Measurements from ENCODE around the gene BLVRB. TPM values are rescaled to one million over a fixed set of nuclear protein-coding genes. Genes with fewer than 3 reads are reported as not detected.
A peak's percentile ranks its signal among the peaks of the same experiment; 100 is the strongest.

Gene BLVRB
- total RNA-seq, 3 donors from 2014 or later (not counting 1 experiment from before 2014, with no cell fraction given), result 16.8 to 25.2 (median 18.3) TPM

DNA sequence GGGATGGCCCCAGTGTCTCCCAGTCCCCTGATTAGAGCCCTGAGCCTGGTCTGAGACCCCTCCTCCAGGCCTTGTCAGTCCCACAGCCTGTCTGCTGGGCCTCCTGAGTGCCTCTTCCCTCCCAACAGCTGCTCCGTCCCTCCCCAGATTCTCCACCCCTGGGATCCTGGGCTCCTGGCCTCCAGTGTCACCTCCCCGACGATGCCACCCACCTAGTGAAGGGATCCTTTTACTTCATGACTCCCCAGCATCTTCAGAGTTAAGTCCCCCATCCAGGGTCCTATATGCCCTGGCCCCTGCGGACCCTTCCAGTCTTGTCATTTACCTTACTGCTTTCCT lies 47.9 kb downstream of the BLVRB start:
- WGBS (ENCODE audit: insufficient coverage), result 82% methylated on average over 4 of the region's 4 CpGs
- Mint-ChIP-seq H3K27ac (peak overlapping the region; percentile 72 to 82), H3K27me3 (ENCODE audit: low read depth in 2 of 2) (peaks cover 0 to 3% of the 10 kb centered on the region in 2 donors), H3K4me3 (no peak overlapping the region), H3K4me1 (peaks cover 31 to 61% of the 10 kb centered on the region in 2 donors), H3K36me3 (no peaks in the 10 kb centered on the region), H3K9me3 (no peaks in the 10 kb centered on the region)
- no peak overlapping the region for H3K4me3 ChIP-seq (ENCODE audit: low read length)
- H3K9me3 ChIP-seq (ENCODE audit: control insufficient read depth, insufficient read depth, low read length), result no peaks in the 10 kb centered on the region
- H3K4me1 ChIP-seq (ENCODE audit: control insufficient read depth, insufficient read depth, low read length), result peaks cover 60% of the 10 kb centered on the region
- peak overlapping the region; percentile 36 for H3K27ac ChIP-seq (ENCODE audit: low read length)
- DNase-seq, result no peak
- intact Hi-C loops (cut with micrococcal nuclease), result no loop called here
- ATAC-seq, result no peak
- TF ChIP-seq, protein P1, sequence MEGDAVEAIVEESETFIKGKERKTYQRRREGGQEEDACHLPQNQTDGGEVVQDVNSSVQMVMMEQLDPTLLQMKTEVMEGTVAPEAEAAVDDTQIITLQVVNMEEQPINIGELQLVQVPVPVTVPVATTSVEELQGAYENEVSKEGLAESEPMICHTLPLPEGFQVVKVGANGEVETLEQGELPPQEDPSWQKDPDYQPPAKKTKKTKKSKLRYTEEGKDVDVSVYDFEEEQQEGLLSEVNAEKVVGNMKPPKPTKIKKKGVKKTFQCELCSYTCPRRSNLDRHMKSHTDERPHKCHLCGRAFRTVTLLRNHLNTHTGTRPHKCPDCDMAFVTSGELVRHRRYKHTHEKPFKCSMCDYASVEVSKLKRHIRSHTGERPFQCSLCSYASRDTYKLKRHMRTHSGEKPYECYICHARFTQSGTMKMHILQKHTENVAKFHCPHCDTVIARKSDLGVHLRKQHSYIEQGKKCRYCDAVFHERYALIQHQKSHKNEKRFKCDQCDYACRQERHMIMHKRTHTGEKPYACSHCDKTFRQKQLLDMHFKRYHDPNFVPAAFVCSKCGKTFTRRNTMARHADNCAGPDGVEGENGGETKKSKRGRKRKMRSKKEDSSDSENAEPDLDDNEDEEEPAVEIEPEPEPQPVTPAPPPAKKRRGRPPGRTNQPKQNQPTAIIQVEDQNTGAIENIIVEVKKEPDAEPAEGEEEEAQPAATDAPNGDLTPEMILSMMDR (IDR thresholded peaks at IDR 0.05), result no peak
- peaks cover 4% of the 10 kb centered on the region for H3K36me3 ChIP-seq (ENCODE audit: control insufficient read depth, insufficient read depth, low read length)
- H3K27me3 ChIP-seq (ENCODE audit: control insufficient read depth, insufficient read depth, low read length), result no peaks in the 10 kb centered on the region

DNA sequence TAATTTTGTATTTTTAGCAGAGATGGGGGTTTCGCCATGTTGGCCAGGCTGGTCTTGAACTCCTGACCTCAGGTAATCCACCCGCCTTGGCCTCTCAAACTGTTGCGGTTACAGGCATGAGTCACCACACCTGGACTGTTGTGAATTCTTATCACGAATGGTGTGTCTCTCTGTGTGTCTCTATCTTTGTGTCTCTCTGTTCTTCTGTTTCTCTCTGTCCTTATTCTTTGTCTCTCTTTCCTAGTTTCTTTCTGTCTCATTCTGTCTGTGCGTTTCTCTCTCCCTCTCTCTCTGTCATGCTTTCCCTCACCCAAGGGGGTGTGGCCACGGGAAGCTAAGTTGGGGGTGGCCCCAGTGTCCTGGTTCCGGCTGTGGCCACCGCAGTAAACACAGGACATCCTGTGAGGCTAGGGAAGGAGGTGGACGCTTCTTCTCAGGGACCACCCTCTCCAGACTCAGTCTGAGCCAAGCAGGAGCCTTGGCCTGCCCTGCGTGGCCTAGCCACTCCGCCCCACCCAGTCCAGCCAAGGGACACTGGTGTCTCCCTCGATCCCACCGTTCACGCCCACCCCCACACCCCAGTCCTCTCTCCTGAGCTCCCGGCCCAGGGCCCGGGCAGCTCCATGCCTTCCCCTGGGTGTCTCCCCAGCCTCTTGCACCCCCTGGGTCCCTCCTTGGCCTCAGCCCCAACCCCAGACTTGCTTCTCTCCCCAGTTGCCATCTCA lies 48.5 kb downstream of the BLVRB start:
- ATAC-seq, result no peak
- Mint-ChIP-seq H3K27ac (peak overlapping the region; percentile 72 to 82), H3K4me3 (peak overlapping the region; percentile 15)

DNA sequence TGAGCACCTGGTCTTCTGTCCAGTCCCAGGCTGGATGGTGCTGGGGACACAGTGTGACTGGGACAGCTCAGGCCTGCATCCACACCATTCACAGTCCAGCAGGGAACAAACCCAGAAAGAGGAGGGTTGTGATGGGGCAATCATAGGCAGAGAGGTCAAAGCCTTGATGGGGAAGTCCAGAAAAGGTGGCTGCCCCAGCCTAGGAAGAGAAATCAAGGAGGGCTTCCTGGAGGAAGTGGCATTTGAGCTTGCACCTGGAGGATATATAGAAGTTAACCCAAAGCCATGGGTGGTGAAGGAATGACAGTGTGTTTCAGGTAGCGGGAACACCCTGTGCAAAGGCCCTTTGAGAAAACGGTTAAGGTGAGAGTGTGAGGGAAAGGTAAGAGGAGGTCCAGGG lies 49.8 kb downstream of the BLVRB start:
- no peak overlapping the region for H3K27ac Mint-ChIP-seq
- Histone ChIP-seq H3K4me3 (ENCODE audit: low read length) (no peak overlapping the region), H3K27me3 (ENCODE audit: control insufficient read depth, insufficient read depth, low read length) (no peaks in the 10 kb centered on the region), H3K36me3 (ENCODE audit: control insufficient read depth, insufficient read depth, low read length) (no peaks in the 10 kb centered on the region), H3K9me3 (ENCODE audit: control insufficient read depth, insufficient read depth, low read length) (no peaks in the 10 kb centered on the region), H3K27ac (ENCODE audit: low read length) (no peak overlapping the region), H3K4me1 (ENCODE audit: control insufficient read depth, insufficient read depth, low read length) (peaks cover 58% of the 10 kb centered on the region)
- no peaks in the 10 kb centered on the region for H3K9me3 Mint-ChIP-seq
- H3K36me3 Mint-ChIP-seq, result no peaks in the 10 kb centered on the region
- 95% methylated on average over 2 of the region's 2 CpGs for WGBS (ENCODE audit: insufficient coverage)
- intact Hi-C loops (cut with micrococcal nuclease), result no loop called here
- TF ChIP-seq, protein P1 (IDR thresholded peaks at IDR 0.05), result no peak
- H3K4me3 Mint-ChIP-seq, result no peak overlapping the region
- ATAC-seq (no peak), DNase-seq (no peak)
- peaks cover 0 to 3% of the 10 kb centered on the region in 2 donors for H3K27me3 Mint-ChIP-seq (ENCODE audit: low read depth in 2 of 2)
- peaks cover 31 to 52% of the 10 kb centered on the region in 2 donors for H3K4me1 Mint-ChIP-seq

More for the DNA sequence above, 48.5 kb downstream of the BLVRB start:
- Histone ChIP-seq H3K4me1 (ENCODE audit: control insufficient read depth, insufficient read depth, low read length) (peaks cover 62% of the 10 kb centered on the region), H3K4me3 (ENCODE audit: low read length) (no peak overlapping the region), H3K36me3 (ENCODE audit: control insufficient read depth, insufficient read depth, low read length) (no peaks in the 10 kb centered on the region), H3K27ac (ENCODE audit: low read length) (peak overlapping the region; percentile 36), H3K9me3 (ENCODE audit: control insufficient read depth, insufficient read depth, low read length) (no peaks in the 10 kb centered on the region), H3K27me3 (ENCODE audit: control insufficient read depth, insufficient read depth, low read length) (no peaks in the 10 kb centered on the region)
- TF ChIP-seq, protein P1 (IDR thresholded peaks at IDR 0.05), result no peak
- no peak for DNase-seq
- intact Hi-C loops (cut with micrococcal nuclease), result no loop called here
- peaks cover 0 to 3% of the 10 kb centered on the region in 2 donors for H3K27me3 Mint-ChIP-seq (ENCODE audit: low read depth in 2 of 2)
- WGBS (ENCODE audit: insufficient coverage), result 34% methylated on average over 15 of the region's 16 CpGs
- H3K9me3 Mint-ChIP-seq, result no peaks in the 10 kb centered on the region
- no peaks in the 10 kb centered on the region for H3K36me3 Mint-ChIP-seq
- H3K4me1 Mint-ChIP-seq, result peaks cover 31 to 61% of the 10 kb centered on the region in 2 donors
